Fibroblast of skin of right quadriceps (primary cell): ENCODE data around the gene PSMA7.

Source experiments
- DNase-seq: peaks from one replicate; pipeline ENCODE4 v3.0.0-alpha.2; 2013

The PSMA7 gene

GRCh38 chr20:62170536-62170935, 27.3 kb upstream of the PSMA7 start:
- DNase-seq = no peak

GRCh38 chr20:62168890-62169435, 25.8 kb upstream of the PSMA7 start:
- DNase-seq = no peak

GRCh38 chr20:62168061-62168460, 24.9 kb upstream of the PSMA7 start:
- DNase-seq = no peak

- no peak for DNase-seq
These were observed 24.3 kb upstream of the PSMA7 start for GRCh38 chr20:62167474-62167873.

GRCh38 chr20:62165762-62166399, 22.7 kb upstream of the PSMA7 start:
- DNase-seq = no peak

- no peak for DNase-seq
These were observed 21.9 kb upstream of the PSMA7 start for GRCh38 chr20:62164879-62165761.

- DNase-seq = no peak
These were observed 21.0 kb upstream of the PSMA7 start for GRCh38 chr20:62163986-62164762.

GRCh38 chr20:62163485-62163865, 20.3 kb upstream of the PSMA7 start:
- DNase-seq = no peak

- DNase-seq = no peak
These were observed 19.7 kb upstream of the PSMA7 start for GRCh38 chr20:62162765-62163484.

GRCh38 chr20:62161347-62161746, 18.2 kb upstream of the PSMA7 start:
- no peak for DNase-seq

- DNase-seq = no peak
These were observed 17.7 kb upstream of the PSMA7 start for GRCh38 chr20:62160876-62161275.

GRCh38 chr20:62160253-62160652, 17.1 kb upstream of the PSMA7 start:
- no peak for DNase-seq

- peak; percentile 40 for DNase-seq
These were observed 16.6 kb upstream of the PSMA7 start for GRCh38 chr20:62159839-62160238.

- DNase-seq = no peak
These were observed 15.9 kb upstream of the PSMA7 start for GRCh38 chr20:62159052-62159451.

GRCh38 chr20:62158541-62158940, 15.3 kb upstream of the PSMA7 start:
- no peak for DNase-seq

GRCh38 chr20:62158088-62158400, 14.8 kb upstream of the PSMA7 start:
- no peak for DNase-seq

GRCh38 chr20:62157387-62158087, 14.3 kb upstream of the PSMA7 start:
- DNase-seq = no peak

GRCh38 chr20:62156592-62157386, 13.6 kb upstream of the PSMA7 start:
- peak; percentile 44 for DNase-seq

- no peak for DNase-seq
These were observed 13.0 kb upstream of the PSMA7 start for GRCh38 chr20:62156254-62156556.

GRCh38 chr20:62155428-62156253, 12.4 kb upstream of the PSMA7 start:
- DNase-seq = no peak
